Measurements from ENCODE around the gene LPP. TPM values are rescaled to one million over a fixed set of nuclear protein-coding genes. Genes with fewer than 3 reads are reported as not detected.

The LPP gene
- total and polyA plus RNA-seq, 10 of the 15 experiments (the other 5 are each of a cell fraction or from before 2014, with no cell fraction given): under 0.01 to 0.62 (median 0.03) TPM

GRCh38 chr3:188122571-188123169, 31.3 kb upstream of the LPP start:
- POLR2A ChIA-PET: no interaction called here
- H3K9ac ChIP-seq (ENCODE audit: control insufficient read depth, insufficient read depth, low read length): no peak overlapping the region
- no TSS peak for BruUV-seq (replicated peaks)

More at GRCh38 chr3:188122571-188123169, 31.3 kb upstream of the LPP start:
- H2AFZ ChIP-seq (ENCODE audit: control insufficient read depth, low read depth, low read length): no peak overlapping the region
- no peaks in the 10 kb centered on the region for H3K9me3 ChIP-seq (replicated peaks; ENCODE audit: control insufficient read depth, insufficient read depth, low read length)
- in situ Hi-C loops (cut with MboI) (no loop called here), intact Hi-C loops (cut with micrococcal nuclease; ENCODE audit: unreplicated experiment) (no loop called here)
- no peak overlapping the region for H3K4me2 ChIP-seq (ENCODE audit: control insufficient read depth, insufficient read depth)
- SMC1A ChIA-PET (ENCODE audit: uncharacterized antibody, unreplicated experiment): no interaction called here
- no peaks in the 10 kb centered on the region for H3K79me2 ChIP-seq (ENCODE audit: control insufficient read depth, insufficient read depth, low read length)
- H4K20me1 ChIP-seq (ENCODE audit: control insufficient read depth, insufficient read depth): no peaks in the 10 kb centered on the region
- H3K36me3 ChIP-seq (ENCODE audit: control insufficient read depth in 2 of 2, insufficient read depth in 2 of 2, low read length in 1 of 2): no peaks in the 10 kb centered on the region
- no peak for DNase-seq (ENCODE audit: low read depth, low spot score)
- peaks cover 0 to 9% of the 10 kb centered on the region in 2 experiments; a peak in 2 of 4 replicates for H3K27me3 ChIP-seq (replicated peaks in 1 of 2; ENCODE audit: control insufficient read depth in 2 of 2, insufficient read depth in 2 of 2, low read length in 1 of 2)
- no peaks in the 10 kb centered on the region for H3K4me1 ChIP-seq (ENCODE audit: control insufficient read depth, insufficient read depth, low read length)
- 36% methylated on average over 4 of the region's 4 CpGs for WGBS (ENCODE audit: insufficient coverage, insufficient replicate concordance, low lambda C conversion rate, missing lambda C conversion rate)
- no peak for ATAC-seq
- CTCF ChIA-PET: interaction anchor here (1.2 kb wide), 1 partner anchor 374 kb away, joined by 4 read pairs; no protein-coding TSS in a partner anchor
- no peak for FAIRE-seq
- no peak for TF ChIP-seq BCLAF1 (IDR thresholded peaks at IDR 0.05)
- TF ChIP-seq SUPT20H (IDR thresholded peaks at IDR 0.05; ENCODE audit: borderline replicate concordance, control insufficient read depth, low read depth, low read length): no peak
- no peak for TF ChIP-seq MLLT1 (IDR thresholded peaks at IDR 0.05)
- no peak for TF ChIP-seq DPF2 (IDR thresholded peaks at IDR 0.05)
- TF ChIP-seq GATAD2B (conservative IDR thresholded peaks at IDR 0.05; ENCODE audit: low read depth): no peak
- H3K27ac ChIP-seq (ENCODE audit: control insufficient read depth, insufficient read depth): no peak overlapping the region
- RAD21 ChIA-PET (ENCODE audit: unreplicated experiment): no interaction called here
- no peak overlapping the region for H3K4me3 ChIP-seq

Measured in GM12878 (cell line).